ENCODE data around the gene VEGFA.
"Not testable (repeated sequence)": the region's sequence is repeated elsewhere in the genome, so short reads cannot be mapped to it uniquely, and the experiment has no call there.

Gene VEGFA

DNA sequence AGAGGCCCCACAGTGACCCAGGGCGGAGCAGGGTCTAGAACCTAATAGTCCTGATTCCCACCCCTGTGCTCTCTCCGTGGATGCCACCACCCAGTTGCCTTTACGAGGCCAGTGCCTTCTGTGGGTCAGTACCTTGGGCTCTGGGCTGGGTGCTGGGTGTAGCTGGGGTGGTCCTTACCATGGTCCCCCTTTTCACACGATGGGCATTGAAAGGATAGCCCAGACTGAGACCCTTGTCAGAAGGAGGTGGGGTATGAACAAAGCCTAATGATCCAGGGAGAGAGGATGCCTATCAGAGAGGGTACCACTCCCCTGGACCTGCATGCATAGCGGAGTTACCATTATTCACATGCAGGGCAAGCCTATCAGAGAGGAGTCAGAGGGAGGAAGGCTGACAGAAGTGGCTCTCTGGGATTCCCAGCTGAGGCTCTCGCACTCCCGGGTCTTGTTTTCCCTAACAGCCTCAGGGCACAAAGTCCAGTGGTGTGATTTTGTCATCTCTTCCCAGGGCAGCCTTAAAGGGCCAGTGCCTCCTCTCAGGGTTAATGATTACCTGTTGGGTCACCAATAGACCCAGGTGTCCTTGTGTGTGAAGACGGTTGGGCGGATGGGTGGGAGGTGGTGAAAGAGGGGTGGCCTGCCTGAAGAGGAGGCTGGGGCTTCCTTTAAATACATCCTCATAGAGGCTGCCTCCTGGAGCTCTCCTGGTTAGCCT is 36.2 kb downstream of the VEGFA start:
- DNase-seq (ENCODE audit: low spot score in 2 of 2), result peak in 1 of 2 experiments; percentile 28
- in situ Hi-C loops (cut with MboI; ENCODE audit: low sequenced_read_pairs), result no loop called here
- H3K4me3 ChIP-seq, result no peak overlapping the region
- no peaks in the 10 kb centered on the region for H3K9me3 ChIP-seq
- no peaks in the 10 kb centered on the region for H3K27me3 ChIP-seq (ENCODE audit: low read depth)
- H3K36me3 ChIP-seq (replicated peaks), result no peaks in the 10 kb centered on the region
- H3K4me1 ChIP-seq, result no peaks in the 10 kb centered on the region

DNA sequence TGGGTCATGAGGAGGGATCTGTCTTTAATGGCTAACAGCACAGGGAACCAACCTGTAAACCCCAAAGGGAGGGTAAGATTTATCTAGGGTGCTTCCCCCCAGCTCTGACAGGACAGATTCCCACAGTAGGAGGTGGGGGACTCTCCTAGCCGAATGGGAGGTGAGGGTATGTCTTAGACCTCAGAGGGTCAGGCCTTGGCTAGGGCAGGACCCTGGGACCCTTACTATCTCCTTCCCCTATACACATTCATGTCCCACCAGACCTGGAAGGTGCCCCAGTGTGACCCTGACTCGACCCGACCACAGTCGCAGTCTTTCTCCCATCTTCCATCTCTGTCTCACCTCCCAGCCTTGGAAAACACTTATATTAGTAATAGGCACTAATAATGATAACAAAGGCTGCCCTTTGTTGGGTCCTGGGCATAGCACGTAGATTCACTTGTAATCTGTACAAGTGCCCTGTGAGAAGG is 36.8 kb downstream of the VEGFA start:
- in situ Hi-C loops (cut with MboI; ENCODE audit: low sequenced_read_pairs), result no loop called here
- H3K27me3 ChIP-seq (ENCODE audit: low read depth), result no peaks in the 10 kb centered on the region
- H3K4me1 ChIP-seq, result no peaks in the 10 kb centered on the region
- DNase-seq (ENCODE audit: low spot score in 2 of 2), result no peak
- H3K4me3 ChIP-seq, result no peak overlapping the region
- no peaks in the 10 kb centered on the region for H3K36me3 ChIP-seq (replicated peaks)
- no peaks in the 10 kb centered on the region for H3K9me3 ChIP-seq

- in situ Hi-C loops (cut with MboI; ENCODE audit: low sequenced_read_pairs), result no loop called here
- H3K4me1 ChIP-seq, result no peaks in the 10 kb centered on the region
- no peaks in the 10 kb centered on the region for H3K9me3 ChIP-seq
- no peaks in the 10 kb centered on the region for H3K27me3 ChIP-seq (ENCODE audit: low read depth)
- no peaks in the 10 kb centered on the region for H3K36me3 ChIP-seq (replicated peaks)
- no peak for DNase-seq (ENCODE audit: low spot score in 2 of 2)
- no peak overlapping the region for H3K4me3 ChIP-seq
Observed at GRCh38 chr6:43807228-43808061, 37.4 kb downstream of the VEGFA start.

DNA sequence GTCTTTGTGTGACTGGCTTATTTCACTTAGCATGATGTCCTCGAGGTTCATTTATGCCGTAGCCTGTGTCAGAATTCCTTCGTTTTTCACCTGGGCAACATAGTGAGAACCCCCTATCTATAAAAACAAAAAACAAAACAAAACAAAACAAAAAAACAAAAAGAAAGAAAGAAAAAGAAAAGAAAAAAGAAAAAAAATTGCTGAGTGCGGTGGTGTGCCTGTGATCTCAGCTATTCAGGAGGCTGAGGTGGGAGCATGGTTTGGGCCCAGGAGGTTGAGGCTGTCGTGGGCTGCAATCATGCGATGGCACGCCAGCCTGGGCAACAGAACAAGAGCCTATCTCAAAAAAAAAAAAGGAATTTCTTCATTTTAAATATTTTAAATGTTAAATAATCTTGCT is 38.4 kb downstream of the VEGFA start:
- H3K9me3 ChIP-seq, result no peaks in the 10 kb centered on the region
- in situ Hi-C loops (cut with MboI; ENCODE audit: low sequenced_read_pairs), result no loop called here
- no peaks in the 10 kb centered on the region for H3K36me3 ChIP-seq (replicated peaks)

GRCh38 chr6:43809417-43810305 is 39.6 kb downstream of the VEGFA start:
- no peak for DNase-seq (ENCODE audit: low spot score in 2 of 2)
- in situ Hi-C loops (cut with MboI; ENCODE audit: low sequenced_read_pairs), result no loop called here
- Histone ChIP-seq H3K27me3 (ENCODE audit: low read depth) (no peaks in the 10 kb centered on the region), H3K9me3 (no peaks in the 10 kb centered on the region), H3K4me3 (no peak overlapping the region), H3K4me1 (no peaks in the 10 kb centered on the region), H3K36me3 (replicated peaks) (no peaks in the 10 kb centered on the region)

More for the DNA sequence above, 38.4 kb downstream of the VEGFA start:
- no peak for DNase-seq (ENCODE audit: low spot score in 2 of 2)
- Histone ChIP-seq H3K27me3 (ENCODE audit: low read depth) (no peaks in the 10 kb centered on the region), H3K4me3 (no peak overlapping the region), H3K4me1 (no peaks in the 10 kb centered on the region)

GRCh38 chr6:43810965-43811732 is 41.1 kb downstream of the VEGFA start:
- no peak overlapping the region for H3K4me3 ChIP-seq
- no peaks in the 10 kb centered on the region for H3K27me3 ChIP-seq (ENCODE audit: low read depth)
- H3K4me1 ChIP-seq, result no peaks in the 10 kb centered on the region
- no peak for DNase-seq (ENCODE audit: low spot score in 2 of 2)
- H3K9me3 ChIP-seq, result no peaks in the 10 kb centered on the region
- no peaks in the 10 kb centered on the region for H3K36me3 ChIP-seq (replicated peaks)
- in situ Hi-C loops (cut with MboI; ENCODE audit: low sequenced_read_pairs), result no loop called here

DNA sequence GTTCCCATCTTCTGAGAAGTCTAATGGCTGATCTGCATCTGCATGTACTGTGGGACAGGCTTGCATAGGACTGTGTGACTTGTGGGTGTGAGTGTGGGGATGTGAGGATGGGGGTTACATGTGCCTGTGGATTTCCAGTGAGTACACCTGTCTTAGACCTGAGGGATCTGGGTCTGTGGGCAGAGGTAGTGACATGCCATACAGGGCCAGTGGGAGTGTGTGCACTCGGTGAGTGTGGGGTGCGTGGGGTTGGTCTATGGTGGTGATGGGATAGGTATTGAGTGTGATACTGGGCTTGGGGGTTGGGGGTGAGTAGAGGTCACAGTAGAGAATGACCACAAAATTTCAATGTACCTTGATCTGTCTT is 41.7 kb downstream of the VEGFA start:
- no peaks in the 10 kb centered on the region for H3K27me3 ChIP-seq (ENCODE audit: low read depth)
- no peaks in the 10 kb centered on the region for H3K9me3 ChIP-seq
- H3K36me3 ChIP-seq (replicated peaks), result no peaks in the 10 kb centered on the region
- no peak for DNase-seq (ENCODE audit: low spot score in 2 of 2)
- no peaks in the 10 kb centered on the region for H3K4me1 ChIP-seq
- in situ Hi-C loops (cut with MboI; ENCODE audit: low sequenced_read_pairs), result no loop called here
- H3K4me3 ChIP-seq, result no peak overlapping the region

GRCh38 chr6:43812850-43813578 is 43.0 kb downstream of the VEGFA start:
- in situ Hi-C loops (cut with MboI; ENCODE audit: low sequenced_read_pairs), result no loop called here
- Histone ChIP-seq H3K9me3 (no peaks in the 10 kb centered on the region), H3K4me1 (no peaks in the 10 kb centered on the region), H3K36me3 (replicated peaks) (no peaks in the 10 kb centered on the region), H3K4me3 (no peak overlapping the region), H3K27me3 (ENCODE audit: low read depth) (no peaks in the 10 kb centered on the region)
- DNase-seq (ENCODE audit: low spot score in 2 of 2), result no peak

GRCh38 chr6:43814111-43814510 is 44.1 kb downstream of the VEGFA start:
- in situ Hi-C loops (cut with MboI; ENCODE audit: low sequenced_read_pairs), result no loop called here
- Histone ChIP-seq H3K4me3 (no peak overlapping the region), H3K36me3 (replicated peaks) (no peaks in the 10 kb centered on the region), H3K4me1 (no peaks in the 10 kb centered on the region), H3K27me3 (ENCODE audit: low read depth) (no peaks in the 10 kb centered on the region), H3K9me3 (no peaks in the 10 kb centered on the region)
- no peak for DNase-seq (ENCODE audit: low spot score in 2 of 2)

DNA sequence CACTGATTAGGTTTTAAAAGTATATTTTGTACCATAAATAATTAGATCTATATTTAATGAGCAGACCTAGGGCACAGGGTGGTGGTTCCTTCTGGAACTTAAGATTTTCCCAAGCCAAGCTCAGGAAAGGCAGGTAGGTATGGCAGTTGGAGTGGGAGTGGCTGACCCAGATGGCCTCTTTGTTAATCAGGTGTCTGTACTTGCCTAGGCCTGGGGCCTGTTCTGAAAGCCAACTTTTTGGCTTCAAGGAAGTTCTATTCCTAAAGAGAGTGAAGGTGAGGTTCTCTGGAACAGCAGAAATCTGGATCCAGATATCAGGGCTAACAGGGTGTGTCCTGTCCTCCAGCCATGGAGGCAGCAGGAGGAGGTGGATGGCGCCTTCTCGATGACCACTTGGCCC is 44.9 kb downstream of the VEGFA start:
- no peaks in the 10 kb centered on the region for H3K4me1 ChIP-seq
- in situ Hi-C loops (cut with MboI; ENCODE audit: low sequenced_read_pairs), result no loop called here
- DNase-seq (ENCODE audit: low spot score in 2 of 2), result no peak
- no peaks in the 10 kb centered on the region for H3K27me3 ChIP-seq (ENCODE audit: low read depth)
- no peaks in the 10 kb centered on the region for H3K9me3 ChIP-seq
- no peaks in the 10 kb centered on the region for H3K36me3 ChIP-seq (replicated peaks)
- no peak overlapping the region for H3K4me3 ChIP-seq

DNA sequence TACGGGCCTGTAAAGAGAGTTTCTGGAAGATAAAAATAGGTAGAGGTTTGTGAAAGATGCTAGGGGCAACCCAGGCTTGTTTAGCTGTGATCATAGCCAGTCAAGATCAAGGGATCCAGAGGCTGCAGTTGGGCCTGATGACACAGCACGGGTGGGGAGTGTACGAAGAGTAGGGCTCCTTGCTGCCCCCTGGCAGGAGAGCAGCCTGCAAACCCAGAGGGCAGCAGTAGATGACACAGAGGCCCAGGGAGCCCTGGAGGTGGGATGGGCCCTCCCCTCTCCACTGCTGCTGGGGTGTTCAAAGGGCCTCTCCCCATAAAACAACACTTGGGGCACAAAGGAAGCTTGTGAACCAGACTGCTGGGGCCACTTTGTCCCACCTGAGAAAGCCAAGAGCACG is 47.2 kb downstream of the VEGFA start:
- Histone ChIP-seq H3K36me3 (replicated peaks) (no peaks in the 10 kb centered on the region), H3K4me3 (no peak overlapping the region), H3K27me3 (ENCODE audit: low read depth) (no peaks in the 10 kb centered on the region), H3K4me1 (no peaks in the 10 kb centered on the region), H3K9me3 (no peaks in the 10 kb centered on the region)
- in situ Hi-C loops (cut with MboI; ENCODE audit: low sequenced_read_pairs), result no loop called here
- DNase-seq (ENCODE audit: low spot score in 2 of 2), result peak in 1 of 2 experiments; percentile 28

- H3K4me1 ChIP-seq; H3K27me3 ChIP-seq (ENCODE audit: low read depth); DNase-seq (ENCODE audit: low spot score in 2 of 2); H3K4me3 ChIP-seq; H3K36me3 ChIP-seq (replicated peaks); H3K9me3 ChIP-seq; in situ Hi-C loops (cut with MboI; ENCODE audit: low sequenced_read_pairs): not testable (repeated sequence)
Observed at GRCh38 chr6:43818973-43819372, 49.0 kb downstream of the VEGFA start.

- no peak for DNase-seq (ENCODE audit: low spot score in 2 of 2)
- Histone ChIP-seq H3K4me1 (no peaks in the 10 kb centered on the region), H3K9me3 (no peaks in the 10 kb centered on the region), H3K36me3 (replicated peaks) (no peaks in the 10 kb centered on the region), H3K4me3 (no peak overlapping the region), H3K27me3 (ENCODE audit: low read depth) (0 out of 2 replicates have a peak, but pooled peaks cover 5% of the 10 kb centered on the region)
- in situ Hi-C loops (cut with MboI; ENCODE audit: low sequenced_read_pairs), result no loop called here
Observed at GRCh38 chr6:43819958-43820357, 49.9 kb downstream of the VEGFA start.

All from HAP-1 (cell line).